Astrocyte of the cerebellum (primary cell): ENCODE data around the gene KYAT1.
"Not testable (repeated sequence)": the region's sequence is repeated elsewhere in the genome, so short reads cannot be mapped to it uniquely, and the experiment has no call there.

Experiments
- DNase-seq: peaks from one replicate; pipeline ENCODE4 v3.0.0-alpha.2; 2011; ENCODE audit warnings: low read depth
- H3K4me3 ChIP-seq: 2 replicates; pipeline ENCODE4 v1.5.1; 2011; ENCODE audit warnings: mild to moderate bottlenecking, low read depth, low read length, moderate library complexity
- CTCF ChIP-seq: IDR thresholded peaks from 2 replicates; pipeline ENCODE4 v1.5.1; 2012; ENCODE audit warnings: low read length, low read depth, moderate library complexity, mild to moderate bottlenecking; ENCODE audit errors: missing control alignments
- in situ Hi-C: cut with HindIII; loops from 2 replicates; pipeline ENCODE4 v1.10.0; 2017; ENCODE audit warnings: low sequenced_read_pairs

KYAT1 gene

GRCh38 chr9:128870128-128870940 lies 11.4 kb downstream of the KYAT1 start:
- no peak for TF ChIP-seq CTCF
- no peak overlapping the region for H3K4me3 ChIP-seq
- no peak for DNase-seq
- in situ Hi-C loops, result no loop called here

GRCh38 chr9:128863647-128864046 lies 18.1 kb downstream of the KYAT1 start:
- peak; percentile 83 for TF ChIP-seq CTCF
- DNase-seq, result no peak
- in situ Hi-C loops, result no loop called here
- H3K4me3 ChIP-seq, result no peak overlapping the region

- in situ Hi-C loops, result no loop called here
- H3K4me3 ChIP-seq, result no peak overlapping the region
- no peak for DNase-seq
- no peak for TF ChIP-seq CTCF
Measured at GRCh38 chr9:128862401-128862851, 19.3 kb downstream of the KYAT1 start.

- no peak for DNase-seq
- no peak for TF ChIP-seq CTCF
- no peak overlapping the region for H3K4me3 ChIP-seq
- in situ Hi-C loops, result no loop called here
Measured at GRCh38 chr9:128861501-128861900, 20.2 kb downstream of the KYAT1 start.

- no peak overlapping the region for H3K4me3 ChIP-seq
- TF ChIP-seq CTCF, result no peak
- in situ Hi-C loops, result no loop called here
- DNase-seq, result no peak
Measured at GRCh38 chr9:128860937-128861336, 20.8 kb downstream of the KYAT1 start.

GRCh38 chr9:128858476-128858875 lies 23.3 kb downstream of the KYAT1 start:
- in situ Hi-C loops, DNase-seq, H3K4me3 ChIP-seq: not testable (repeated sequence)

- DNase-seq, in situ Hi-C loops: not testable (repeated sequence)
Measured at GRCh38 chr9:128854454-128854853, 27.3 kb downstream of the KYAT1 start.

GRCh38 chr9:128852646-128853045 lies 29.1 kb downstream of the KYAT1 start:
- in situ Hi-C loops, DNase-seq, H3K4me3 ChIP-seq: not testable (repeated sequence)

More at GRCh38 chr9:128854454-128854853, 27.3 kb downstream of the KYAT1 start:
- H3K4me3 ChIP-seq, result not testable (repeated sequence)
